ENCODE measurements around the gene LDLRAD4. TPM values are rescaled to one million over a fixed set of nuclear protein-coding genes. Genes with fewer than 3 reads are reported as not detected.

Gene LDLRAD4
- total RNA-seq, 1 donor from 2014 or later = 18.3 TPM

DNA sequence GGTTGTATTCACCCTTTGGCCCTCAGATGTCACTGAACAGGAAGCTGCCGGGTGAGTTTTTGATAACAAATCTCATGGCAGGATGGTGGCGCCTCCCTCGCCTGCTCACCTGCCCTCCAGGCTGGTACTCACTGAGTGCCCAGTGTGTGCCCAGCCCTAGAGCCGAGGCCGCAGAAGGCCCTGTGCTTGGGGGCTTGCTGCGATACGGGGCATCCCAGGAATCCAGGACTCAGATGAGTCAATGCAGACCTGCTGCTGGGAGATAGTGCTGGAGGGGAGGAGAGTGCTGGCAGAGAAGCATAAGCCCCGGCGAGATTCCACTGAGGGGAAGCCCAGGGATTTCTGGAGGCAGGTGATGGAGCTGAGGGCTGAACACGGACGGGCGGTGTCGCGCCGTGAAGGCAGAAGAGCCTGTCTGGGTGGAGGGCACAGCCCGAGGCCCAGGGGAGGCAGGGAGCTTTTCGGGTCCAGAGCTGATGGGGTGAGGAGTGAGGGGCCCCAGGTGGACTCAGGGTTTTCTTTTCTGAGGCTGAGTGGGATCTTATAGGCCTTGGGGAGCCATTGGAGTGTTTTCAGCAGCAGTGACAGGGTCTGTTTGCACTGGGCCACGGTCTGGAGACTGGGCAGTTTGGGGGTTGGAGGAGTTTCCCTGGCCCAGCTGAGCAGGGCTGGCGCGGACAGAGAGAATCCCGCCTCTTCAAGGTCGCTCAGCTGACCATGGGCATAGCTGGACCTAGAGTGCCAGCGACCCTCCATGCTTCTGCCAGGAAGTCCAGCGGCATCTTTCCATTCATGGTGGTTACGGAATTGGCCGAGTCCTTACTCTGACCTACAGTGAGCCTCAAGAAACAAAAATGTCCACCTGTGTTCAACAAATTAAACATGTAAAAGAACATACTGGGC, 35.5 kb downstream of the LDLRAD4 start:
- H3K27me3 ChIP-seq (ENCODE audit: control insufficient read depth in 3 of 3, insufficient read depth in 3 of 3, low read length in 3 of 3) = no peaks in the 10 kb centered on the region
- H3K4me1 ChIP-seq (ENCODE audit: control insufficient read depth in 3 of 3, insufficient read depth in 3 of 3, low read length in 3 of 3) = peaks cover 4 to 15% (median 15%) of the 10 kb centered on the region in 3 donors
- peaks cover 0 to 6% (median 0%) of the 10 kb centered on the region in 3 donors for H3K36me3 ChIP-seq (ENCODE audit: control insufficient read depth in 3 of 3, insufficient read depth in 3 of 3, low read length in 3 of 3)
- H3K4me3 ChIP-seq (ENCODE audit: low read length in 3 of 3) = no peak overlapping the region
- no peak overlapping the region for H3K27ac ChIP-seq (ENCODE audit: low read depth, low read length)
- no peak overlapping the region for H3K9ac ChIP-seq (ENCODE audit: low read depth in 1 of 3, low read length in 3 of 3)
- no peaks in the 10 kb centered on the region for H3K9me3 ChIP-seq (ENCODE audit: control insufficient read depth in 3 of 3, low read length in 3 of 3)

DNA sequence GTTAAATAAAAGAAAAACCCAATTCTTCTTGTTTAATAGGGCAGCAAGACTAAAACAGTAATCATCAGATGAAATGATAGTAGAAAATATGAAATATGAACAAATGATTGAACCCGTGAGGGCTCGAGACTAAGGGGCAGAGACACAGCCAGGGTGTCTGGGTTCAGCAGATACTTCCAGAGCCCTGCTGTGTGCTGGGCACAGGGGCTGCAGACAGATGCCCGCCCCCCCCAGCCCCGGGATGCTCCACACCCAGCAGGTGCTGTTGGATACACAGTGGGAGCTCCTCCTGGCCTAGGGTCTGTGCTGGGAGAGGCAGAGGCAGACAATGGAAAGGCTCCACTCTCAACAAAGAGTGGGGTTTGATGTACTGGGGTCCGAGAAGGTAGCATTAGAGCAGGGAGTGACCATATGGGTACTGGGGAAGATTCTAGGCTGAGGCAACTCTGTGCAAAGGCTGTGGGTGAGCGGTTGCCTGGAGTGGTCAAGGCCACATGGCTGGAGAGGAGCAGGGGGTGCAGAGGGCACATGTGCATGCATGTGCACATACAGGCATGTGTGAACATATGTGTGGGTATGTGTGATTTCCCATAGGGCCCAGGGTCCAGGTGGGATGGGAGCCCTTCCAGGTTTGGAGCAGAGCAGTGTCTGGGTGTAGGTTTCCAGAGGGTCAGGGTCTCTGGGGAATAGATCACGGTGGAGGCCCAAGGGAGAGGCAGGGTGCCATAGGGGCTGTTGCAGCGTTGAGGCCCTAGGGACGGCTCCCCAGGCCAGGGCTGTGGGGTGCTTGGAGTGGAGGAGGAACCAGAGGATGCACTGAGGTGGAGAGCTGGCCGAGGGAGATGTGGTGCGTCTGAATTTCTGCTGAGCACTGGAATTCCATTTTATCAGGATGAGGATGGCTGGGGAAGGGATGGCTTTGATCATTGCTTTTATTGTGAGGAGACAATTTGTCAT, 36.7 kb downstream of the LDLRAD4 start:
- Histone ChIP-seq H3K4me1 (ENCODE audit: control insufficient read depth in 3 of 3, insufficient read depth in 3 of 3, low read length in 3 of 3) (peaks cover 11 to 25% (median 22%) of the 10 kb centered on the region in 3 donors), H3K36me3 (ENCODE audit: control insufficient read depth in 3 of 3, insufficient read depth in 3 of 3, low read length in 3 of 3) (peaks cover 0 to 6% (median 0%) of the 10 kb centered on the region in 3 donors), H3K27me3 (ENCODE audit: control insufficient read depth in 3 of 3, insufficient read depth in 3 of 3, low read length in 3 of 3) (no peaks in the 10 kb centered on the region), H3K9ac (ENCODE audit: low read depth in 1 of 3, low read length in 3 of 3) (no peak overlapping the region), H3K27ac (ENCODE audit: low read depth, low read length) (no peak overlapping the region), H3K4me3 (ENCODE audit: low read length in 3 of 3) (no peak overlapping the region), H3K9me3 (ENCODE audit: control insufficient read depth in 3 of 3, low read length in 3 of 3) (no peaks in the 10 kb centered on the region)

- Histone ChIP-seq H3K4me3 (ENCODE audit: low read length in 3 of 3) (no peak overlapping the region), H3K27me3 (ENCODE audit: control insufficient read depth in 3 of 3, insufficient read depth in 3 of 3, low read length in 3 of 3) (no peaks in the 10 kb centered on the region), H3K36me3 (ENCODE audit: control insufficient read depth in 3 of 3, insufficient read depth in 3 of 3, low read length in 3 of 3) (peaks cover 0 to 6% (median 0%) of the 10 kb centered on the region in 3 donors), H3K9ac (ENCODE audit: low read depth in 1 of 3, low read length in 3 of 3) (peak overlapping the region in 1 of 3 donors; percentile 25), H3K27ac (ENCODE audit: low read depth, low read length) (no peak overlapping the region), H3K9me3 (ENCODE audit: control insufficient read depth in 3 of 3, low read length in 3 of 3) (no peaks in the 10 kb centered on the region), H3K4me1 (ENCODE audit: control insufficient read depth in 3 of 3, insufficient read depth in 3 of 3, low read length in 3 of 3) (peaks cover 22 to 40% (median 34%) of the 10 kb centered on the region in 3 donors)
Measured at GRCh38 chr18:13256444-13257305, 38.1 kb downstream of the LDLRAD4 start.

DNA sequence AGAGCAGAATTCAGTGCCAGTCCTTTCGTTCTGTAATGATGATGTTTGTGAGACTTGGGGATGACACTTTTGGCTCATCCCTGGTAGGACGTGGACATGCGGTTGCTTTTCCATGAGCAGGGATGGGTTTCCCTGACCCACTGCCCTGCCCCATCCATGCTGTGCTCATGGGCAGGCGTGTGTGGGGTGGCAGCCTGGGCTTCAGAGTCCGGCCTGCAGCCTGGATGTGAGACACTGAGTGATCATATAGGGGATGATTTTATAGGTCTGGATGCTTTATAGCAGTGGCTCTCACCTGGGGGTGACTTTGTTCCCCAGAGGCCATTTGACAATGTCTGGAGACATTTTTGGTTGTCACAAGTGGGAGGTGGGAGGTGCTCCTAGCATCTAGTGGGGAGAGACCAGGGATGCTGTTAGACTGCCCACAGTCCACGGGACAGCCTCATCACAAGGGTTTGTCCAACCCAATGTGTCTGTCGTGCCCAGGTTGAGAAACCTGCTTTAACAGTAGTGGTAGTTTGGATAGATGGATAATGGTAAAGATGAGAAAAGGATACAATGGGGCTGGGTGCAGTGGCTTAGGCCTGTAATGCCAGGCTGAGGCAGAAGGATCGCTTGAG, 38.9 kb downstream of the LDLRAD4 start:
- H3K4me3 ChIP-seq (ENCODE audit: low read length in 3 of 3) = no peak overlapping the region
- H3K4me1 ChIP-seq (ENCODE audit: control insufficient read depth in 3 of 3, insufficient read depth in 3 of 3, low read length in 3 of 3) = peaks cover 24 to 44% (median 37%) of the 10 kb centered on the region in 3 donors
- no peaks in the 10 kb centered on the region for H3K27me3 ChIP-seq (ENCODE audit: control insufficient read depth in 3 of 3, insufficient read depth in 3 of 3, low read length in 3 of 3)
- H3K9ac ChIP-seq (ENCODE audit: low read depth in 1 of 3, low read length in 3 of 3) = no peak overlapping the region
- H3K9me3 ChIP-seq (ENCODE audit: control insufficient read depth in 3 of 3, low read length in 3 of 3) = no peaks in the 10 kb centered on the region
- H3K27ac ChIP-seq (ENCODE audit: low read depth, low read length) = no peak overlapping the region
- H3K36me3 ChIP-seq (ENCODE audit: control insufficient read depth in 3 of 3, insufficient read depth in 3 of 3, low read length in 3 of 3) = peaks cover 0 to 5% (median 0%) of the 10 kb centered on the region in 3 donors

DNA sequence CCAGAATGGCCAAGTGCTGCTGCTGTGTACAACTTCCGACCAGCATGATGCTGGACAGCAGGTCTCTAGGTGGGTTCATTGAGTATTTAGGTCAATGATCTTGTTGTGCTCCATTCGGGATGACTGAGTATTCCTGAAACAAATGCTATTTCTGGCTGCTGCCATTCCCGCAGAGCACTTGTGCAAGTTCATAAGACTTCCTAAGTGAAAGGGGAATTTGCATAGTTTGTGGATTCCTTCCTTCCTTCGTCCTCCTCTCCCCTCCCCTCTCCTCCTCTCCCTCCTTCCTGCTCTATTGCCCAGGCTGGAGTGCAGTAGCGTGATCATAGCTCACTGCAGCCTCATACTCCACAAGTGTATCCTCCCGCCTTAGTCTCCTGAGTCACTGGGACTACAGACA, 40.4 kb downstream of the LDLRAD4 start:
- H3K4me3 ChIP-seq (ENCODE audit: low read length in 3 of 3) = no peak overlapping the region
- H3K9me3 ChIP-seq (ENCODE audit: control insufficient read depth in 3 of 3, low read length in 3 of 3) = no peaks in the 10 kb centered on the region
- no peak overlapping the region for H3K27ac ChIP-seq (ENCODE audit: low read depth, low read length)
- no peaks in the 10 kb centered on the region for H3K27me3 ChIP-seq (ENCODE audit: control insufficient read depth in 3 of 3, insufficient read depth in 3 of 3, low read length in 3 of 3)
- peaks cover 24 to 50% (median 39%) of the 10 kb centered on the region in 3 donors for H3K4me1 ChIP-seq (ENCODE audit: control insufficient read depth in 3 of 3, insufficient read depth in 3 of 3, low read length in 3 of 3)
- peaks cover 0 to 1% (median 0%) of the 10 kb centered on the region in 3 donors for H3K36me3 ChIP-seq (ENCODE audit: control insufficient read depth in 3 of 3, insufficient read depth in 3 of 3, low read length in 3 of 3)
- no peak overlapping the region for H3K9ac ChIP-seq (ENCODE audit: low read depth in 1 of 3, low read length in 3 of 3)

DNA sequence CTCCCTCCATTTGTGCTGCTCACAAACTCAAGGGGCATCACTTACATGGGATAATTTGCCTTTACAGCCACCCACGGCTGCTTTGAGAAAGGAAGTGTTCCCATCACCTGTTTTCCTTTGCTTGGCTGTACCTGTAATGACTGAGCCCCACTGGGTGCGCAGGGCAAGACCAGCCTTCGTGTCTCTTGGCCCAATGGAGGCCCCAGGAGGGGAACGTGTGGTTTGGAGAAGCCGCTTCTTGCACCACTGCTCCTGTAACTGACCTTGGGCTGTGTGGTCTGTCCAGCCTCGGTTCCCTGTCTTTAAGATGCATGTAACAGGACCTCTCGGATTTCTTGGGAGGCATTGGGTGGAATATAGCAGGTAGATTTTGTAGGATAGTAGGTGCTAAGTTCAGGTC, 41.1 kb downstream of the LDLRAD4 start:
- H3K36me3 ChIP-seq (ENCODE audit: control insufficient read depth in 3 of 3, insufficient read depth in 3 of 3, low read length in 3 of 3) = no peaks in the 10 kb centered on the region
- peak overlapping the region in 1 of 3 donors; percentile 12 for H3K4me3 ChIP-seq (ENCODE audit: low read length in 3 of 3)
- H3K27me3 ChIP-seq (ENCODE audit: control insufficient read depth in 3 of 3, insufficient read depth in 3 of 3, low read length in 3 of 3) = no peaks in the 10 kb centered on the region
- no peaks in the 10 kb centered on the region for H3K9me3 ChIP-seq (ENCODE audit: control insufficient read depth in 3 of 3, low read length in 3 of 3)
- peak overlapping the region; percentile 66 for H3K27ac ChIP-seq (ENCODE audit: low read depth, low read length)
- H3K9ac ChIP-seq (ENCODE audit: low read depth in 1 of 3, low read length in 3 of 3) = no peak overlapping the region
- H3K4me1 ChIP-seq (ENCODE audit: control insufficient read depth in 3 of 3, insufficient read depth in 3 of 3, low read length in 3 of 3) = peaks cover 24 to 56% (median 44%) of the 10 kb centered on the region in 3 donors

- Histone ChIP-seq H3K9me3 (ENCODE audit: control insufficient read depth in 3 of 3, low read length in 3 of 3) (no peaks in the 10 kb centered on the region), H3K36me3 (ENCODE audit: control insufficient read depth in 3 of 3, insufficient read depth in 3 of 3, low read length in 3 of 3) (no peaks in the 10 kb centered on the region), H3K27ac (ENCODE audit: low read depth, low read length) (peak overlapping the region; percentile 66), H3K4me3 (ENCODE audit: low read length in 3 of 3) (peak overlapping the region in 1 of 3 donors; percentile 12), H3K4me1 (ENCODE audit: control insufficient read depth in 3 of 3, insufficient read depth in 3 of 3, low read length in 3 of 3) (peaks cover 24 to 62% (median 46%) of the 10 kb centered on the region in 3 donors), H3K27me3 (ENCODE audit: control insufficient read depth in 3 of 3, insufficient read depth in 3 of 3, low read length in 3 of 3) (no peaks in the 10 kb centered on the region), H3K9ac (ENCODE audit: low read depth in 1 of 3, low read length in 3 of 3) (no peak overlapping the region)
Measured at GRCh38 chr18:13260197-13260934, 41.8 kb downstream of the LDLRAD4 start.

- Histone ChIP-seq H3K27ac (ENCODE audit: low read depth, low read length) (peak overlapping the region; percentile 66), H3K36me3 (ENCODE audit: control insufficient read depth in 3 of 3, insufficient read depth in 3 of 3, low read length in 3 of 3) (no peaks in the 10 kb centered on the region), H3K27me3 (ENCODE audit: control insufficient read depth in 3 of 3, insufficient read depth in 3 of 3, low read length in 3 of 3) (no peaks in the 10 kb centered on the region), H3K4me3 (ENCODE audit: low read length in 3 of 3) (no peak overlapping the region), H3K4me1 (ENCODE audit: control insufficient read depth in 3 of 3, insufficient read depth in 3 of 3, low read length in 3 of 3) (peaks cover 29 to 64% (median 48%) of the 10 kb centered on the region in 3 donors), H3K9ac (ENCODE audit: low read depth in 1 of 3, low read length in 3 of 3) (peak overlapping the region in 1 of 3 donors; percentile 45), H3K9me3 (ENCODE audit: control insufficient read depth in 3 of 3, low read length in 3 of 3) (no peaks in the 10 kb centered on the region)
Measured at GRCh38 chr18:13260935-13261640, 42.5 kb downstream of the LDLRAD4 start.

Data from skeletal muscle tissue (tissue), 4 donors.